IMR-90 (cell line): ENCODE measurements around the gene PLBD1. TPM values are rescaled to one million over a fixed set of nuclear protein-coding genes. Genes with fewer than 3 reads are reported as not detected.

Experiments used
- ATAC-seq: fragments of 200-7000 bp; cut with Tn5 transposase; 2 replicates; pipeline ENCODE4 v1.9.1; 2020; ENCODE audit warnings: low read depth, mild to moderate bottlenecking, moderate library complexity
- BruUV-seq: library from RNA; stranded (reverse); fragments of 400-500 nt; replicated peaks from 2 replicates; lab custom pipeline; 2021; lab: Mats Ljungman, UMichigan
- CTCF ChIA-PET: fragments of 300-600 bp; formaldehyde crosslinking; extraction: SDS; loops from one replicate; lab custom pipeline; 2021; ENCODE audit warnings: antibody characterized with exemption; lab: Yijun Ruan, JAX
- POLR2A ChIA-PET: fragments of 300-600 bp; sonication (Branson Sonifier 250); formaldehyde crosslinking; loops from one replicate; lab custom pipeline; 2022; ENCODE audit warnings: antibody characterized with exemption; ENCODE audit not compliant: unreplicated experiment; lab: Charles Lee
- DNase-seq: peaks from one replicate; pipeline ENCODE4 v3.0.0; 2013
- H2AFZ ChIP-seq: replicated peaks from 2 replicates; pipeline ENCODE3; 2013; ENCODE audit warnings: low read length, mild to moderate bottlenecking; ENCODE audit not compliant: poor library complexity
- H2AK5ac ChIP-seq: 2 replicates; pipeline ENCODE4 v1.6.1; 2013; ENCODE audit warnings: low read depth, low read length, inconsistent platforms
- H2AK9ac ChIP-seq: replicated peaks from 2 replicates; pipeline ENCODE3; 2013; ENCODE audit warnings: mild to moderate bottlenecking, low read depth, low read length, moderate library complexity; ENCODE audit not compliant: poor library complexity
- H2BK120ac ChIP-seq: 2 replicates; pipeline ENCODE4 v1.6.1; 2013; ENCODE audit warnings: low read depth, low read length, inconsistent platforms
- H2BK15ac ChIP-seq: 3 replicates; pipeline ENCODE4 v1.6.1; 2013; ENCODE audit warnings: low read depth, low read length, inconsistent platforms
- H2BK20ac ChIP-seq: 2 replicates; pipeline ENCODE4 v1.6.1; 2013; ENCODE audit warnings: low read depth, mild to moderate bottlenecking, inconsistent platforms, low read length, moderate library complexity
- H2BK5ac ChIP-seq: 2 replicates; pipeline ENCODE4 v1.6.1; 2013; ENCODE audit warnings: mild to moderate bottlenecking, low read depth, low read length, inconsistent platforms; ENCODE audit not compliant: poor library complexity, severe bottlenecking
- H3K14ac ChIP-seq: replicated peaks from 2 replicates; pipeline ENCODE4 v1.6.1; 2013; ENCODE audit warnings: low read depth, low read length, inconsistent platforms
- H3K18ac ChIP-seq: 2 replicates; pipeline ENCODE4 v1.6.1; 2013; ENCODE audit warnings: low read depth, low read length, control low read depth
- H3K23ac ChIP-seq: 2 replicates; pipeline ENCODE4 v1.6.1; 2013; ENCODE audit warnings: low read depth, low read length, inconsistent platforms
- H3K27ac ChIP-seq: 2 replicates; pipeline ENCODE4 v1.5.1; 2013; ENCODE audit warnings: mild to moderate bottlenecking, control low read depth, low read length; ENCODE audit not compliant: insufficient read depth
- H3K27me3 ChIP-seq: 2 replicates; pipeline ENCODE4 v1.6.1; 2013; ENCODE audit warnings: low read length; ENCODE audit not compliant: control insufficient read depth, insufficient read depth
- H3K36me3 ChIP-seq: 2 replicates; pipeline ENCODE4 v1.6.1; 2013; ENCODE audit warnings: low read length, mixed read lengths; ENCODE audit not compliant: control insufficient read depth, insufficient read depth
- H3K4ac ChIP-seq: 2 replicates; pipeline ENCODE4 v1.6.1; 2013; ENCODE audit warnings: low read depth, low read length, inconsistent platforms
- H3K4me1 ChIP-seq: 2 replicates; pipeline ENCODE4 v1.6.1; 2013; ENCODE audit warnings: low read length, mixed read lengths; ENCODE audit not compliant: control insufficient read depth, insufficient read depth
- H3K4me2 ChIP-seq: 2 replicates; pipeline ENCODE4 v1.6.1; 2013; ENCODE audit warnings: low read depth, mild to moderate bottlenecking, control low read depth, low read length, moderate library complexity
- H3K4me3 ChIP-seq: 2 replicates; pipeline ENCODE4 v1.5.1; 2013; ENCODE audit warnings: low read depth, mild to moderate bottlenecking, control low read depth, low read length, moderate library complexity; ENCODE audit not compliant: insufficient read depth
- H3K56ac ChIP-seq: 2 replicates; pipeline ENCODE4 v1.6.1; 2013; ENCODE audit warnings: low read length, inconsistent platforms; ENCODE audit not compliant: insufficient read depth; ENCODE audit errors: extremely low read depth
- H3K79me1 ChIP-seq, 2 experiments: 2 replicates each; pipeline ENCODE4 v1.6.1; 2013; ENCODE audit warnings: low read length in 2 of 2, inconsistent platforms in 1 of 2, low read depth in 1 of 2
- H3K9ac ChIP-seq: 2 replicates; pipeline ENCODE4 v1.6.1; 2013; ENCODE audit warnings: low read depth, low read length, control low read depth
- H3K9me1 ChIP-seq: 2 replicates; pipeline ENCODE4 v1.6.1; 2013; ENCODE audit warnings: low read length, inconsistent platforms; ENCODE audit not compliant: insufficient read depth
- H3K9me3 ChIP-seq: 2 replicates; pipeline ENCODE4 v1.6.1; 2013; ENCODE audit warnings: low read length; ENCODE audit not compliant: control insufficient read depth, insufficient read depth
- H4K20me1 ChIP-seq: 2 replicates; pipeline ENCODE4 v1.6.1; 2013; ENCODE audit warnings: low read length, inconsistent platforms; ENCODE audit not compliant: insufficient read depth
- H4K5ac ChIP-seq: 2 replicates; pipeline ENCODE4 v1.6.1; 2013; ENCODE audit warnings: mild to moderate bottlenecking, low read depth, low read length, control low read depth
- H4K8ac ChIP-seq, 2 experiments: 2 replicates each; pipeline ENCODE4 v1.6.1; 2013; ENCODE audit warnings: low read depth in 2 of 2, low read length in 2 of 2, control low read depth in 1 of 2, inconsistent platforms in 1 of 2
- H4K91ac ChIP-seq: 2 replicates; pipeline ENCODE4 v1.6.1; 2013; ENCODE audit warnings: low read depth, low read length, inconsistent platforms; ENCODE audit not compliant: insufficient read depth
- BHLHE40 ChIP-seq: fragments of 150-350 bp; IDR thresholded peaks from 2 replicates; pipeline ENCODE4 v1.6.1; 2016; ENCODE audit warnings: mild to moderate bottlenecking, low read depth, low read length
- MAFK ChIP-seq: IDR thresholded peaks from 2 replicates; pipeline ENCODE4 v1.6.1; 2012; ENCODE audit warnings: low read depth, low read length, improper control_type of control experiment
- MAZ ChIP-seq: IDR thresholded peaks from 2 replicates; pipeline ENCODE4 v1.6.1; 2012; ENCODE audit warnings: low read depth, mild to moderate bottlenecking, low read length, improper control_type of control experiment, moderate library complexity, borderline replicate concordance
- MXI1 ChIP-seq: IDR thresholded peaks from 2 replicates; pipeline ENCODE4 v1.6.1; 2012; ENCODE audit warnings: low read depth, mild to moderate bottlenecking, low read length, moderate library complexity, borderline replicate concordance
- POLR2A ChIP-seq: IDR thresholded peaks from 2 replicates; pipeline ENCODE4 v1.6.1; 2012; ENCODE audit warnings: mild to moderate bottlenecking, low read depth, low read length
- RCOR1 ChIP-seq: IDR thresholded peaks from 2 replicates; pipeline ENCODE4 v1.6.1; 2012; ENCODE audit warnings: mild to moderate bottlenecking, low read length, improper control_type of control experiment; ENCODE audit not compliant: insufficient replicate concordance
- RFX5 ChIP-seq: IDR thresholded peaks from 2 replicates; pipeline ENCODE4 v1.8.0; 2012; ENCODE audit warnings: low read depth, mild to moderate bottlenecking, low read length, moderate library complexity
- SMC3 ChIP-seq: fragments of 150-350 bp; IDR thresholded peaks from 2 replicates; pipeline ENCODE4 v1.6.1; 2016; ENCODE audit warnings: low read depth, mild to moderate bottlenecking, antibody characterized with exemption, low read length, moderate library complexity
- WGBS, 2 experiments: methylation state at CpG; one replicate each; pipeline versions ENCODE4 v1.1.5 to v1.1.7; 2013; ENCODE audit warnings: missing lambda C conversion rate in 2 of 2; ENCODE audit not compliant: insufficient read length in 1 of 2; ENCODE audit errors: extremely low coverage in 2 of 2; 5-methylcytosine and 5-hydroxymethylcytosine counted together
- dilution Hi-C: fragments of 300-500 bp; cut with HindIII; formaldehyde crosslinking; loops from one replicate; pipeline ENCODE4 v1.14.3; 2018; ENCODE audit warnings: low sequenced_read_pairs; ENCODE audit not compliant: unreplicated experiment
- in situ Hi-C: fragments of 300-500 bp; cut with MboI; formaldehyde crosslinking; loops from 3 replicates; pipeline ENCODE4 v1.14.3; 2019; ENCODE audit warnings: low sequenced_read_pairs, inconsistent platforms, mixed read lengths
- intact Hi-C: fragments of 100-400 bp; cut with micrococcal nuclease; formaldehyde crosslinking; loops from 2 replicates; pipeline ENCODE4 v1.10.0; 2022
- polyA plus RNA-seq, 3 experiments: library from polyadenylated mRNA; depleted of rRNA; stranded (reverse); fragments of >200 nt; gene quantifications; 2 replicates each; pipeline ENCODE4 v1.2.3, GENCODE V29; 2012; ENCODE audit warnings: low replicate concordance in 1 of 3
- total RNA-seq: library from RNA; depleted of rRNA; stranded (reverse); fragments of >200 nt; gene quantifications from 2 replicates; pipeline ENCODE4 v1.2.3, GENCODE V29; 2012
- TF ChIP-seq, protein P1 (sequence below): fragments of 150-350 bp; IDR thresholded peaks from 2 replicates; pipeline ENCODE4 v1.6.1; 2016; ENCODE audit warnings: low read depth, mild to moderate bottlenecking, low read length, moderate library complexity, borderline replicate concordance

Gene PLBD1
- total and polyA plus RNA-seq, 2 of the 4 experiments (the other 2 are of a cell fraction) = under 0.01 TPM; not detected in 1

DNA sequence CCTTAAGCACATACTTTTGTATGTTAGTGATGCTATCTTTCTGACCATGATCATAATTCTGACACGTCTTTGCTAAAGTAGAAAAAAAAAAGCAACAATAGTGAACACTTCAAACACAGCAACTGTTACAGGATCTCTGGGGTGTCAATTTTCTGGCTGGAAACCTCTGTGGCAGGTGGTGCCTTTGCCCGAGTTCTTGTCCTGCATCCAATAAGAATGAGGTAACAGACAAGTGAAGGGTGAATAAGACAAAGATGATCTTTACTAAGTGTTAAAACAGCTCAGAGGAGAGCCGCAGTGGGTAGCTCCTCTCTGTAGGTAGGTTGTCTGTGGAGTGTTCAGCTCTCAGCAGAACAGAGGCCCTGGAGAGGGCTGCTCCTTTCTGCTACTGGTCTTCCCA, 20.9 kb upstream of the PLBD1 start:
- H2AK5ac ChIP-seq = no peak overlapping the region

More for the DNA sequence above, 20.9 kb upstream of the PLBD1 start:
- POLR2A ChIA-PET = no interaction called here
- H3K4me1 ChIP-seq = no peaks in the 10 kb centered on the region
- H3K27ac ChIP-seq = no peak overlapping the region
- DNase-seq (no peak), ATAC-seq (no peak)
- H2AK9ac ChIP-seq = no peak overlapping the region
- H3K56ac ChIP-seq = no peak overlapping the region
- no peak overlapping the region for H2BK15ac ChIP-seq
- intact Hi-C loops (no loop called here), dilution Hi-C loops (no loop called here), in situ Hi-C loops (no loop called here)
- no peak overlapping the region for H3K4me2 ChIP-seq
- H4K8ac ChIP-seq = no peak overlapping the region
- no peaks in the 10 kb centered on the region for H3K79me1 ChIP-seq
- H4K91ac ChIP-seq = no peak overlapping the region
- no peak overlapping the region for H3K14ac ChIP-seq
- no peak overlapping the region for H3K9ac ChIP-seq
- TF ChIP-seq SMC3 = no peak
- TF ChIP-seq BHLHE40 = no peak
- no peak for TF ChIP-seq POLR2A
- TF ChIP-seq, protein P1, sequence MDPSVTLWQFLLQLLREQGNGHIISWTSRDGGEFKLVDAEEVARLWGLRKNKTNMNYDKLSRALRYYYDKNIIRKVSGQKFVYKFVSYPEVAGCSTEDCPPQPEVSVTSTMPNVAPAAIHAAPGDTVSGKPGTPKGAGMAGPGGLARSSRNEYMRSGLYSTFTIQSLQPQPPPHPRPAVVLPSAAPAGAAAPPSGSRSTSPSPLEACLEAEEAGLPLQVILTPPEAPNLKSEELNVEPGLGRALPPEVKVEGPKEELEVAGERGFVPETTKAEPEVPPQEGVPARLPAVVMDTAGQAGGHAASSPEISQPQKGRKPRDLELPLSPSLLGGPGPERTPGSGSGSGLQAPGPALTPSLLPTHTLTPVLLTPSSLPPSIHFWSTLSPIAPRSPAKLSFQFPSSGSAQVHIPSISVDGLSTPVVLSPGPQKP = no peak
- TF ChIP-seq MAFK = no peak
- TF ChIP-seq MXI1 = no peak
- TF ChIP-seq RCOR1 = no peak
- TF ChIP-seq RFX5 = no peak
- no peak for TF ChIP-seq MAZ
- H3K9me1 ChIP-seq = no peaks in the 10 kb centered on the region
- H3K18ac ChIP-seq = no peak overlapping the region
- no peaks in the 10 kb centered on the region for H4K20me1 ChIP-seq
- no peak overlapping the region for H2BK5ac ChIP-seq
- no peak overlapping the region for H2BK120ac ChIP-seq
- no peak overlapping the region for H4K5ac ChIP-seq
- H3K27me3 ChIP-seq = no peaks in the 10 kb centered on the region
- no peak overlapping the region for H2AFZ ChIP-seq
- CTCF ChIA-PET = no interaction called here
- BruUV-seq = no TSS peak
- no peak overlapping the region for H3K4ac ChIP-seq
- peaks cover 4% of the 10 kb centered on the region; the same call in 1 of the 2 replicates for H3K9me3 ChIP-seq
- H3K4me3 ChIP-seq = no peak overlapping the region
- H2BK20ac ChIP-seq = no peak overlapping the region
- H3K23ac ChIP-seq = no peak overlapping the region
- no peaks in the 10 kb centered on the region for H3K36me3 ChIP-seq
- 80% methylated on average over 1 of the region's 3 CpGs; no CpG with 5 or more reads in 1 of the 2 experiments for WGBS, 2 experiments
